Forelimb muscle (tissue), 1 donor: ENCODE data around the gene SLC49A3. TPM values are rescaled to one million over a fixed set of nuclear protein-coding genes. Genes with fewer than 3 reads are reported as not detected.
"Not testable (repeated sequence)": the region's sequence is repeated elsewhere in the genome, so short reads cannot be mapped to it uniquely, and the experiment has no call there.

Experiments
- DNase-seq: peaks from one replicate; pipeline ENCODE4 v3.0.0-alpha.2; 2013; ENCODE audit warnings: low read depth
- polyA plus RNA-seq: library from polyadenylated mRNA; unstranded; fragments of 120-200 nt; gene quantifications from one replicate; pipeline ENCODE4 v1.2.1, GENCODE V29; 2013; ENCODE audit not compliant: insufficient read length

Gene SLC49A3
- polyA plus RNA-seq, 1 donor, result 25.2 TPM

DNA sequence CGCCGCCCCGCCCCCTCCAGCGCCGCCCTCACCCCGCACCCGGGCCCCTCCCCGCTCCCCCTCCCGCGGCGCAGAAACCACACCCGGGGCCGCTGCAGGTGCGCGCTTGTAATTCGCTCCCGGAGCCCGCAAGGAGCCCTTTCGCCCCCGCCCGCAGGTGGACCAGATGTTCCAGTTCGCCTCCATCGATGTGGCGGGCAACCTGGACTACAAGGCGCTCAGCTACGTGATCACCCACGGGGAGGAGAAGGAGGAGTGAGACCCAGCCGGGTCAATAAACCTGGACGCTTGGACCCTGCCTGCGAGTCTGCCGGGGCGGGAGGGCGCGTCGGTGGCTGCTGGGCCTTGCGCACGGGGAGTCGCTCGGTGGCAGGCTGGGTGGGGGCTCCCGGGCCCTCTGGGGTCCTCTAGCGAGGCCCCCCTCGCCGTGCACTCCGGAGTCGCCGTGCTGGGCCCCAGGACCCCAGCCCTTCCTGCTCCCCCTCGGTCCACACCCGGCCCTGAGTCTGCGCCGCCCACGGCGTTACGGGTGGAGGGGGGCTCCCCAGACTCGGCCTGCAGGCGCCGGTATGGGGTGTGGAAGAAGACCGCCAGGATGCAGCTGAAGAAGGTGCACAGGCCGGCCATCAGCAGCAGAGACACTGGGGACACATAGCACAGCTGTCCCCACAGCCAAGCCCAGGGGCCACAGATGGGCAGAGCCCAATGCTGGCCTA, 7.1 kb downstream of the SLC49A3 start:
- DNase-seq, result no peak

DNA sequence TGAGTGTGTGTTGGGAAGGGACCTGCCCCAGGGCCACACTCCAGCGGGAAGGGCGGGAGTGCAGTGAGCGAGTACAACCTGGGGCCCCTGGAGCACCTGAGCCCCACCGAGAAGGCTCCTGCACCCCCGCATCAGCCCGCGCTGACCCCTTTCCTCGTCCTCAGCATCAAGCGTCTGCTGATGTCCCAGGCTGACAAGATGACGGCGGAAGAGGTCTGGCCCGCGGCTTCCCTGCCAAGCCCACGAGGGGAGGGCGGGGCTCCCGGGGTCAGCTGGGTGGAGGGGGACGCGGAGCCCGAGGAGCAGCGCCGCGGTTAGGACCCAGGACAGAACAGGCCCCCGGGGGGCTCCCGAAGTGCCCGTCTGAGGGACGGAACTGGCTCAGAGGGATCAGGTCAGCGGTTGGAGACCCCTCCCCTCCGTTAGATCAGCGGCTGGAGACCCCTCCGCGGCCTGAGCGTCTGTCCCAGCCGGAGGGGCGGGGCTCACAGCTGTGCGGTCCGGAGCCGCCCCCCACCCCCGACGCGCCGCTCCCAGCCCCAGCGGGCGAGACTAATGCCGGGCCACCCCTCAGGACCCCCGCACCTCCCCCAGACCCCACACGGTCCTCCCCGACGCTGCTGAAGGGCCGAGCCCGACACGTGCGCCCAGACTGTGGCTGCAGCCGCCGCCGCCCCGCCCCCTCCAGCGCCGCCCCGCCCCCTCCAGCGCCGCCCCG, 7.9 kb downstream of the SLC49A3 start:
- DNase-seq, result no peak

DNA sequence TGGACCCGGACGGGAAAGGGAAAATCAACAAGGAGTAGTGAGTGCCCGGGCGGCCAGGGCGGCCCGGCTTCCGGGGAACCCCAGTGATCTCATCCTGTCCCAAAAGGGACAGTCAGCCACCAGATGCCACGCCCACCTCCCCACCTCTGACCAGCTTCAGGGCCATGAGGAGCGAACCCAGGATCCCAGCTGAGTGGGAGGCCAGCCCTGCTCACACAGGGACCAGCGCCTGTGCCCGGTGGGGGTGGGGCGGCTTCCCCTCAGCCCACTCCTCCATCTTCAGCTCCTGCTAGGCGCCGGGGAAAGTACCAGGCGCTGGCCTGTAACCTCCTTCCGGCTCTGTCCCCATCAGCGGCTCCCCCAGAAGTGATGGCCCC, 8.4 kb downstream of the SLC49A3 start:
- DNase-seq, result no peak

DNA sequence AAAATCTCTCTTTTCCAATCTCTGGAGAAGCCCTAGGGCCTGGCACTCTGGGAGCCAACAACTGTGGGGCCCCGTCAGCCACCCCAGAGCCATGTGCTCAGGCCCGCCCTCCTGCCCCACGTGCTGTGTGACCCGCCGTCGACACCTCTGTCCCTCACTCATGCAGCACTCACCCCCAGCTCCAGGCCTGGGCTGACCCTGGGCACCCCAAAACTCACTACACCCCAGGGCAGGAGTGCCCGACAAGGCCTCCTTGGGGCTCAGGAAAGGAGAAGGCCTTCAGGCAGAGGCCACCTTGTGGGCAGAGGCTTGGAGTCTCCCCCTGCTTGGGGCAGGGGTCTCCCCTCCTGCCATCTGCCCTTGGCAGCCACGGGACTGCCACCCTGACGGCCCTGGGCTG, 8.9 kb downstream of the SLC49A3 start:
- DNase-seq, result no peak

DNA sequence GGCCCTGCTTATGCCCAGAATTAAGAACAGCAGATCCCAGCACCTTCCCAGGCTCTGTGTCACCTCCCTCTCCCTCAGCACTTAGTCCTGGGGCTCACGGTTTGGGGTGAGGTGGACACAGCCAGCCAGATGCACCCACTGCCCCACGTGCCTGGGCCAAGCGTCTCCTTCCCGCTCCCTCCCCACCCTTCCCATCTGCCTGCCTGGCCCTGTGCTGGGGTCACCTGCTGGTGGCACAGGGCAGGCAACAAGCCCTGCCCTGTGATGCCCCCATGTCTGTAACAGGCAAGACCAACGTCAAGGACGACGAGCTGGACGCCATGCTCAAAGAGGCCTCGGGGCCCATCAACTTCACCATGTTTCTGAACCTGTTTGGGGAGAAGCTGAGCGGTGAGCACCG, 9.3 kb downstream of the SLC49A3 start:
- DNase-seq, result no peak

DNA sequence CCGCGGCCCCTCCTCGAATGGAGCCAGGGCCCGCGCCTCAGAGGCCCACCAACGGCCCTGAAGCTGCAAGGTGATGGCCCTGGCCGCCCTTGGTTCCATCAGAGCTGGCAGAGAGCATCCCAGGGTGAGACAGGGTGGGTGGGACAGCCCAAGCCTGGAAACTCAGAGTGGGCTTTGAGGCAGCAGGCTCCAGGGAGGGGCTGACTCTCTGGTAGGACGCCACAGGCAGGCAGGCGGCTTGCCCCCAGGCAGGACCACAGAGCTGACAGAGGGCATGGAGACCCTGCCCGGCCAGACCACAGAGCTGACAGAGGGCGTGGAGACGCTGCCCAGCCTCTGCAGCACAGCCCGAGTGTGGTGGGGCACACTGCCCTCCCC, 9.9 kb downstream of the SLC49A3 start:
- no peak for DNase-seq

DNA sequence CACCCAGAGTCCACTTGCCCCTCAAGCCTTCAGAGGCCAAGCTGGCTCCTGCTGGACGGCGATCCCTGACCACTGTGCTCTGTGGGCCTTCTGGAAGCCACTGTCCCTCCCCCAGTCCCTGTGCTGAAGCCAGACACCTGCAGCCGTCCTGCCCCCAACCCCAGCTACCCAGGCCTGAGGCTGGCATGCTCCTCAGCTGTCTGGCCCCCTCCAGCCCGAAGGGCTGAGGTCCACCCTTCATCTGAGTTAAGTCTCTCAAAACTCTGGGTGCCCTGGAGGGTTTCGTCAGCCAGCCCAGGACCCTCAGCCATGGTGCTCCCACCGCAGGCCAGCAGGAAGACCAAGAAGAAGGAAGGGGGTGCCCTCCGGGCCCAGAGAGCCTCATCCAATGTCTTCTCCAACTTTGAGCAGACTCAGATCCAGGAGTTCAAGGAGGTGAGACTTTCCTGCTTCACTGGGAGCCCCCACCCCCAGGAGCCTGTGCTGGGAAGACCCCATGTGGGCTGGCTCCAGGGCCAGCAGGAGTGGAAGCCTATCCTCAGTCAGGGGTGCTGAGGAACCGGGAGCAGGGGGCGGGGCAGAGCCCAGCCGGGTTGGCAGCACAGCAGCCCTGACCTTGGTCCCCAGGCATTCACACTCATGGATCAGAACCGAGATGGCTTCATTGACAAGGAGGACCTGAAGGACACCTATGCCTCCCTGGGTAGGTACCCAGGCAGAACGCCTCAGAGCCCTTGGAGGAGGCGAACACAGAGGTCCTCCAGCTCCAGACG, 10.4 kb downstream of the SLC49A3 start:
- DNase-seq, result no peak

DNA sequence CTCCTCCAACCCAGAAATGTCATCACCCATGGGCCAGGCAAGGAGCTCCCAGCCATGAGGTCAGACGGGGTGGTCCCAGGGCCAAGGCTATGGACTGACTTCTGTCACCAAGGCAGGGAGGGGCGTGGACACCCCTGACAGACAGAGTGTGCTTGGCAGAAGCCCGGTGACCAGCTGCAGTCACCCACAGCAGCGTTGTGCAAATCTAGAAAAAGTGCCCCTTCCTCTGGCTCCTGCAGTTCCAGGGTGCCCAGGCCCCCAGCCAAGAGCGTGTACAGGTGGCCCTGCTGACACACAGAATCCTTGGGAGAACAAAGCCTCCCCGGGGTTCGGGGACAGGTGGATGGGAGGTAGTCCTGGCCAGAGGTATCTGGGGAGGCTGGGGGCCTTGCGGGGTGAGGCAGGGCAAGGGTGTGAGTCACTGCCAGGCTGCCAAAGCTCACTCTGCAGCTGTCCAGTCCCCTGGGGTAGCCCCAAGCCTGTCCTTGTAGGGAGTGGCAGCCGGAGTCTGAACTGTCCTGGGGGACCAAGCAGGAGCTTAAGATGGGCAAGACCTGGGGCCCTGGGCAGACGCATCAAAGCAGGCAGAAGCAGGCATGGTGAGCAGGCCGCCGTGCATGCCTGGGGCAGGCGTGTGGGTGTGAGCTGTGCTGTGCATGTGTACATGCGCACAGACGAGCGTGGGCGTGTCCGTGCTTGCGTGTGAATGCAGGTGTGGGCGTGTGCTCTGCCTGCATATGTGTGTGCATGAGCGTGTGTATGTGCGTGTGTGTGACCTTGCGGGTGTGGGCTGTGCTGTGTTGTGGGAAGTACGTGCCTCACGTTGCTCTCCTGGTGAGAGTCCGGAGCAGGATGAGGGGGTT, 11.3 kb downstream of the SLC49A3 start:
- DNase-seq, result no peak

DNA sequence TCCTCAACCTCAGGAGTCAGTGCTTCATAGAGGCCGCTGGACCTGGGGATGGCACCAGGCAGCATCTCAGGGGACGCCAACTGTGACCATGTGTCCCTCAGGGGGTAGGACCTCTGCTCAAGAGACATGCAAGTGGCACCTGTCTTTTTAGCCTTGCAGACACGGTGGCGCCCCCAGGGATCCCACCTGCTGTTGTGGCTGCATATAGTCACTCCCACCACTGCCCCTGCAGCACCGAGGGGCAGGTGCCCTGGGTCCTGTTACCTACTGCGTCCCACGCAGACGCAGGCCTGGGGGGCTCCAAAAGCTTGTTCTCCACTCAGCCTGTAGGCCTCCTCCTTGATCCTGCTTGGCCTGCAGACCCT, 12.1 kb downstream of the SLC49A3 start:
- no peak for DNase-seq

DNA sequence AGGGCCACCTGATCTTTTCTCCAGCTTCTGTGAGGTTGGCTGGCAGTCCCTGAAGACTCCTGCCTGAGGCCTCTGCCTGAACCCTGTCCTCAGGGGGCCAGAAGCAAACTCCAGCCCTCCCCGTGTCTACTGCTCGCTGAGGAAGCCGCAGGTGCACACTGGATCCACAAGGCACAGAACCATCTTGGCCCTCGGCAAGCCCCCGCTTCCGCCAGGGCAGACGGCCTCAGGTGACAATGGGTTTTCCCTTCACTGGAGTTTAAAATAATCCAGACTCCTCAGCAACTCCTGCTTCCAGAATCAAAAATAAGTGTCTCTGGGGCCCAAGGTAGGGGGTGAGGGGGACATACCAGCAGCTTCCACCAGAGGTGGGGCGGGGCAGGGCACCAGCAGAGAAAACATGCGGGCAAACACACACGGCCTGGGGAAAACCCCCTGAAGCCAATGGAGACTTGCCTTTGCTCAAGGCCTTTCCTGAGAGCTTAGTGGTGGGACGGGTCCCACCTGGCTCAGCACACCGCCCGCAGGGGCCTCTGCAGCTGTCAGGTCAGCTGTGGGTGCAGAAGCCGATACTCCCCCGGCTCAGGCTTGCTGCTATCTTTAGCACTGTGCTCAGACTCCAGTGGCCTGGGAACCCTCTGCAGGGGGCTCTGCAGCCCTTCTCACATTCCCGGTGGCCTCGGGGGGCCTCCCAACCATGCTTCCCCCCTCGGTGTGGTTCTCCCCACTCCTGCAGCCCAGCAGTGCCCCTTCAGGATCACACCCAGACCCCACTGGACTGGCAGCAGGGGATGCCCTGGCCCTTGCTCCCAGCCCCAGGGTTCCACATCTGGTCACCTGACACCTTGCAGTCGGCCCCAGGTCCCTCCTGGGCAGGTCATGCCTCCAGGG, 12.7 kb downstream of the SLC49A3 start:
- no peak for DNase-seq

DNA sequence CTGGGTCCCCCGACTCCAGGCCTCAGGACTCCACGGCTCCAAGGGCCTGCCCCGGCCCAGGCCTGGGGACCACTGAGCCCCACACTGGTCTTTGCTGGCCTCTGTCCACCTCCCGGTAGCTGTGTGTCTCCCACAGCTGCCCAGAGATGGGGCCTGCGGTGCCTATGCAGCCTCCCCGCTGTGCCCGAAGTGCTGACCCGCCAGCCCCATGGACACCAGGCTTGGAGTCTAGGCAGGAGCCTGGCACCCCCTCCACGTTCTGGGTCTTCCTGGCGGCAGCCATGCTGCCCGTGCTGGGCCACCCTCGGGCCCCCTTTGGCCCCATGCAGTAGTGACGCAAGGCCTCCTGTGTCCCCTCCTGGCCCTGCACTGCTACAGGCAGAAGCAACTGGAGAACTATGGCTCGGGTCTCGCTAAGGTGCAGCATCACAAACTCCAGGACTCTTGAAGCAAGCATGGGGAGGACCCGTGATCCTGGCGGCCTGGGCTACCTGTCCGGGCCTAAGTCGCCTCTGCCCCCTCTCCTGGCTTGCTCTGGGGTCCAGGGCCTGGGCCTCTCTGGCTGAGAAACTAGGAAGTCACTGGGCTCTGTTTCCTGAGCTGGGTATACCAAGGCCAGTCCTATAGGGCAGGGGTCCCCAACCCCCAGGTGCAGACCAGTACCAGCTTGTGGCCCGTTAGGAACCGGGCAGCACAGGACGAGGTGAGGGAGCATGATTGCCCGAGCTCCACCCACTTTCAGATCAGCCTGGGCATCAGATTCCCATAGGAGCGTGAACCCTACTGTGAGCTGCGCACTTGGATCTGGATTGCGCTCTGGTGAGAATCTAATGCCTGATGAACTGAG, 13.7 kb downstream of the SLC49A3 start:
- no peak for DNase-seq

DNA sequence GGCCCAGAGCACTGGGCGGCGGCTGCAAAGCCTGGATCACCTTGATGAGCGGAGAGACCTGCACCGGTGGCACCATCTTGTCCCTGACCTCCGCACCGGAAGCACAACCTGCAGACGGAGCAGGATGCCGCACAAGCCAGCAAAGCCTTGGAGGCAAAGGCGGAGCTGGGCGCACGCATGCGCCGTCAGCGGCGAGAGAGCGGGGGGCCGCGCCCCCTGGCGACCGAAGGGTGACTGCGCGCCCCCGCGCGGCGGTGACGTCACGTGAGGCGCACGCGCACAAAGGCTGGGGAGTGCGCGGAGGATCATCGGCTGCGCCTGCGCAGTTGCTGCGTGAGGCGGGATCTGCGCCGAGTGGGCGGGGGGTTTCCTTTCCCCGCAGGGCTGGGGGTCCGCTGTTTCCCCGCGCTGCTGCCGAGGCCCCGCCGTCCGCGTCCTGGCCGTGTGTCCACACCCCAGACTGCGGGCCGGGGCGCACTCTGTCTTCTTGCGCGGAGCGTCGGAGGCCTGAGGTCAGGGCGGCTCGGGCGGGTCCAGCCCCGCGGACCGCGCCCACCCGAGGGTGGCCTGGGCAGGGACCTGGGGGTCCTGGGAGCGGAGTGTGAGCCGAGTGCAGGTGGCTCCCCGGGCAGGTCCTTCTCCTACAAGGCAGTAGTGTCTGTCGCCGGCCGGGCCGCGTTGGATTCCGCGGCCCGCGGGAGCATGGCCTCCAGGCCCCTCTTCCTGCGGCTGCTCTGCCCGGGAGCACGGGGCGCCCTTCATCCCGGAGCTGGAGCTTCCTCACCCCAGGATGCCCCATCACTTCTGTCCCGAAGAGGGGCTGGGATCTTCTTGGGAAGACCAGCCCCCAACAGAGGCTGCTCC, 14.5 kb downstream of the SLC49A3 start, which contains the start of the genes ATP5ME and MYL5:
Gene ATP5ME (minus strand): TSS at position 105 of the 864 bp plus-strand sequence. CDS start 29 bp downstream, at position 76.
Gene MYL5 (plus strand): TSS at position 371 of the 864 bp plus-strand sequence. CDS start 3,485 bp downstream, outside the sequence.
- peak; percentile 96 for DNase-seq

DNA sequence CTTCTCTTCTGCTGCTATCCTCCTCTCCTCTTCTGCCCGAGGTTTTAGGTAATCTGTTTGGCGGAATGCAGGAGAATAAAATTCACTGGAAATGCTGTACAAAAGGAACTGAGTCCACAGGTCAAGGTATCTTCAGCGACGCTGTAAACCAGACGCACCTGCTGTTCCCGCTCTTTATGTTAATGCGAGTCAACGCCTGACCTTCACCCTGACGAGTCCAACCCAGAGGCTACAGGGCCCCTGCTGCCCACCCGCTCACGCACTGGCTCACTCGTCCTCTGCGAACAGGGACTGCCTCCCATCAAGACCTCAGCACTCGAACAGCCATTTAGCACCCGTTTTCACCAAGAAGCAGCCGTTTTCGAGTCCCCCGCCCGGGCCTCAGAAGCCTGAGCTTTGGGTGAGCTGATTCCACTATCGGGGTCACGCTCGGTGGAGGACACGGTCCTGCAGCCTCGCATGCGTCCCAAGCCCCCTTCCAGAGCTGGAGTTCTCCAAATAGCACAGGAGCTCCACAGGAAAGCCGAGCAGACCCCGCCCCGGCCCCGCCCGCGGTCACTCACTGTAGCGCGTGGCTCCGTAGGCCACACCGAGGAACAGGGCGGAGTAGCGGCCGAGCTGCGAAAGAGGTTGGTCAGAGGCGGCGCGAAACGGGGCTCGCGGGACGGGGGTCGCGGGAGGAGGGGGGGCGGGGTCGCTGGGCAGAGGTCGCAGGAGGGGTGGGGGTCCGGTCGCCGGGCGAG, 15.4 kb downstream of the SLC49A3 start:
- no peak for DNase-seq

DNA sequence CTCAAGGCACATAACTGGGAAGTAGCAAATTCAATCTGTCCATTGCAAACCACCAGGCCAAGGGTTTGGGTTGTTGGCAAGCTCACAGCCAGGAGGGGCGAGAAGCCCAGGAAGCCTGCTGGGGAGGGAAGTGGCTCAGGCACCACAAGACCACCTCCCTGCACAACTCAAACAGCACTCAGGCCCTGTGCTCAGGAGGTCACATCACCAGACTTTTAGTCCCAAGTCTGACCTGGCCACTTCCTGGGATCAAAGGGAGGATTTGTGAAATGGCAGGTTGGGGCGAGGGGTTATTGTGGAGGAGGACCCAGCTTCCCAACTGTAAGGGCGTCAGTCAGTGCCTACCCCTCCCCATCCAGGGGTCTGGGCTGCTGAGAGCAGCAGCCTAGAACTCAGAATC, 17.2 kb downstream of the SLC49A3 start:
- no peak for DNase-seq

DNA sequence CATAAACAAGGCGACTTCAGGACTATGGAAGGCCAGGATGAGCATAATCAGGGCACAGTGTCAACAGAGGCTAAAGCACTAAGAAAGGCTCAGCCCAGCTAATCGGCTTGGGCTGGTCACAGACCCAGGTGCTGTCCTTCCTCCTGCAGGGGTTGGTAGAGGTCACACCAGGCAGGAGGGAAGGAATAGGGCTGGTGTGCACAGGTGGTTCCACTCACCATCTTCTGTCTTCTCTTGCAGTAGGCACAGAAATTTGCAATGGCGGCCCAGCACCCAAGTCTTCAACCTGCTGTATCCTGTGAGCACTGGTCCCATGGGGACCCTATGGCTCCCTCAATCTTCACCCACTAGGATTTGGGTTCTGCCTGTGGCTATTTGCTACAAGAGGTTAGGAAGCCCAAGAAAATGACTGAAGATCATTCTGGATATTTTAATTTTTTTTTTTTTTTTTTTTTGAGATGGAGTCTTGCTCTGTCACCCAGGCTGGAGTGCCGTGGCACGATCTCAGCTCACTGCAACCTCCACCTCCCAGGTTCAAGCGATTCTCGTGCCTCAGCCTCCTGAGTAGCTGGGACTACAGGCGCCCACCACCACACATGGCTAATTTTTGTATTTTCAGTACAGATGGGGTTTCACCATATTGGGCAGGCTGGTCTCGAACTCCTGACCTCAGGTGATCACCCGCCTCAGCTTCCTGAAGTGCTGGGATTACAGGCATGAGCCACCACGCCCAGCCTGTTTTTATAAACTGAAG, 19.0 kb downstream of the SLC49A3 start:
- not testable (repeated sequence) for DNase-seq

DNA sequence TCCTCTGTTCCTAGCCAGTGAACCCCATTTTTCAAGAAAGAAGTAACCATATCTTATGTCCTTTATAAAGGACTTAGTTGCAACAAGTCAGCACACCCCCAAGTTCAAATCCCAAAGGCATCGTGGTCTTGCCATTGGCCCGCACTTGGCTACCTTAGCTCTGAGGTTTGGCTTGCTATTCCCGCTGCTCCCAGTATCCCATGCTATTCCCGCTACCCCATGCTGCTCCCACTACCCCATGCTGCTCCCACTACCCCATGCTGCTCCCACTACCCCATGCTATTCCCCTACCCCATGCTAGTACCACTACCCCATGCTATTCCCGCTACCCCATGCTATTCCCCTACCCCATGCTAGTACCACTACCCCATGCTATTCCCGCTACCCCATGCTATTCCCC, 20.7 kb downstream of the SLC49A3 start:
- not testable (repeated sequence) for DNase-seq

DNA sequence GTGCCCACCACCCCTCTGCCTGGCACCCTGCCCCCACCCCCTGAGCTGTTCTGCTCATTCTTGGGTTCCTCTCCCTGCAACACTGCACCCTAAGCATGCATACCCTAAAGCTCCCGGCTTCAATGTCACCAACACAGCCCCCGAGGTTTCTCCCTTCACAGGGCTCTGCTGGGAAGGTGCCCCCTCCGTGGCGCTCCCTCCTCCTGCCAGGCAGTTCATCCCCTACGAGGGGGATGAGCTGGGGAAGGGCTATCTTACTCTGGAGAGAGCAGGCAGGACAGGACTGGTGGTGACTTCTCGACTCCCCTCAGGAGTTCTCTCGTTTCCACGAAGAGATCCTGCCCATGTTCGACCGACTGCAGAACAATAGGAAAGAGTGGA, 21.4 kb downstream of the SLC49A3 start:
- no peak for DNase-seq
